NCI-H146 (cell line): ENCODE data around the gene EPHA2.
"Not testable (repeated sequence)": the region's sequence is repeated elsewhere in the genome, so short reads cannot be mapped to it uniquely, and the experiment has no call there.

Experiments used
- DNase-seq: peaks from one replicate; lab custom pipeline; 2025; lab: John Stamatoyannopoulos, UW

EPHA2 gene

DNA sequence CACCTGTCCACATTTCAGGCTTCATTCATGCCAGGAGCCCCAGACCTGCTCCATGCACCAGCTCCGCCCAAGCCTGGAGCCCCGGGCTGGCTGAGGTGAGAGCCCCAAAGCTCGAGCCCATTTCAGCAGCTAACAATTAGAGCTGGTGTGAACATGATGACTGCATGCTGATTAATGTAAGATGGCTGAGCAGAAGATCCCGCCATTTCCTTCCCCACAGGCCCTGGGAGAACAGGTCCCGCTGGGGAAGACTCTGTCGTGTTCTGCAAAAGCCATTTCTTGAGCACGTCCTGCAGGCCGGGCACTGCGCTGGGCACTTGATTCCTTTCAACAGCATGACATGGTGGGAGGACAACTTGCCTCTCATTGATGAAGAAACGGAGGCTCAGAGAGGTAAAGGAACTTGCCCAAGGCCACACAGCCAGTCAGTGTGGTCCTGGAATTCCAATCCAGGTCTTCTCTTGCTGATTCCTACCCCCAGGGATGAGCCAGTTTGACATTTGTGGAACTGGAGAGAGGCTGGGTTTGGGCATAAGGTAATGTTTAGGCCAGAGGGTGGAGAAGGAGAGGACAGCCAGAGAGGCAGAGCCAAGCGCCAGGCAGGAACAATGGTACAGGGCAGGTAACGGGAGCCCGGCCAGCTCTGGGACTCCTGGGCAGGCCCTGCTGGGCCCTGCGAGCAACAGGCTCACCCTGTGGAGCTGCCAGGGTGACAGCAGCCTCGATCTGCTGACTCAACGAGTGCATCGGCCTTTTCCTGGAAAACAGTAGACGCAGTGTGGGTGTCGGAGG is 28.1 kb upstream of the EPHA2 start:
- DNase-seq: no peak

DNA sequence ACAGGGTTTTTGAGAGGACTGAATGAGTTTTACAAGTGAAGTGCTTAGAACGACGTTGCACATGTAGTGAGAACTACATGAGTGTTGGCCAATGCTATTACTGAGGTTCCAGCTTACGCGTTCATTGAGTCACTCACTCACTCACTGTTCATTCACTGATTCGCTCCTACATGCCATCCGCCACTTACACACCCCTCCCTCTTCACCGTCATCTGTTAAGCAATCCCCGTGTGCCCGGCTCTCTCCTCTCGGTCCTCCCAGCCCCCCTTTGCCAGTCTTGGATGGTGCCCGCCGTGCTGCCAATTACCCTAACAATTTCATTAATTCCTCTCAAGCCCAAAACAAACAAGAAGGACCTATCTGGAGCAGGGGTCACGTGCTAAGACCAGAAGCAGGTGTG is 27.3 kb upstream of the EPHA2 start:
- DNase-seq: no peak

DNA sequence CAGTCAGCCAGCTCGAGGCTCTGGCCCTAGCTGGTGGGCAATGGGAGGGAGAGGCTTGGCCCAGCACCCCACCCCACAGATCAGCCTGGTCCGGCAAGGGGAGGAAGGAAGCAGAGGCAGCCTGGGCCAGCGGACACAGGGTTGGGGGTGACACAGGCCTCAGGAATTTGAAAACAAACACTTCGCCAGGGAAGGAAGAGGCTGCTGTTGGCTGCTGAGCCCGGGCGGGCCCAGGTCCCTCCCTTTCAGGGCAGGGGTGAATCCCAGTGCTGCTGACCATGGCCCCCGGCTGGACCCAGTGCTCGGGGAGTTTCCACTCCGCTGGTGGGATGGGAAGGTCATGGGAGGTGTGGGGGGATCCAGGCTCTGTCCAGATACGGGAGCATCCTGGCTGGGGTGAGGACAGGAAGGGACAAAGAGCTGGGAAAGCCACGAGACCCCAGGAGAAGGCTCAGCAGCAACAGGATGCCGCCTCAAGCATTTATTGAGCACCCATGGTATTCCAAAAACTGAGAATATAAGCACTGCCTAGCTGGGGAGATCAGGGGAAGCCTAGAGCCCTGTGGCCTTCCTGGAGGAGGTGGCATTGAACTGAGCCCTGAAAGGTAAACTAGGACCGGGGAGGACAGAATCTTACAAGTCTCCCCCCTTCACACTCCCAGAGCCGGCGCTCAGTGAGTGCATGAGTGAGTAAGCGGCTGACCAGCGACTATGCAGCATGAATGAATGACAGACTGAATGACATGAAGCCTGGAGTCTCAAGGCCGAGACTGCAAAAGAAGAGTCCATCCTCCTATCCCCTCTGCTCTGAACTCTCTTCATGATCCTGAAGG is 26.2 kb upstream of the EPHA2 start:
- DNase-seq: no peak

DNA sequence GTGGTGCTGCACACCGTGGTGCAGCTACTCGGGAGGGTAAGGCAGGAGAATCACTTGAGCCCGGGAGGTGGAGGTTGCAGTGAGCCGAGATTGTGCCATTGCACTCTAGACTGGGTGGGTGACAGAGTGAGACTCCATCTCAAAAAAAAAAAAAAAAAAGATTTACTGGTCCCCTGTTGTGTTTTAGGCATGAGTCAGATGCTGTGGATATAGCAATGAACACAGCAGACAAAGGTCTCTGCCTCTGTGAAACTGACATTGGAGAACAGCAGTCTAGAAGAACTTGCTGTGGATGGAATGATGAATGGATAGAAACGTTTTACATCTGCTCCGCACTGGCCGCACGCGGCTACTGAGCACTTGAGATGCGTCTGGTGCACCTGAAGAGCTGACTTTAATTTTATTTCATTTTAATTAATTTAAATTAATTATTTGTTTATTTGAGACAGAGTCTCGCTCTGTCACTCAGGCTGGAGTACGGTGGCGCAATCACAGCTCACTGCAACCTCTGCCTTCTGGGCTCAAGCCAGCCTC is 24.5 kb upstream of the EPHA2 start:
- DNase-seq: no peak

DNA sequence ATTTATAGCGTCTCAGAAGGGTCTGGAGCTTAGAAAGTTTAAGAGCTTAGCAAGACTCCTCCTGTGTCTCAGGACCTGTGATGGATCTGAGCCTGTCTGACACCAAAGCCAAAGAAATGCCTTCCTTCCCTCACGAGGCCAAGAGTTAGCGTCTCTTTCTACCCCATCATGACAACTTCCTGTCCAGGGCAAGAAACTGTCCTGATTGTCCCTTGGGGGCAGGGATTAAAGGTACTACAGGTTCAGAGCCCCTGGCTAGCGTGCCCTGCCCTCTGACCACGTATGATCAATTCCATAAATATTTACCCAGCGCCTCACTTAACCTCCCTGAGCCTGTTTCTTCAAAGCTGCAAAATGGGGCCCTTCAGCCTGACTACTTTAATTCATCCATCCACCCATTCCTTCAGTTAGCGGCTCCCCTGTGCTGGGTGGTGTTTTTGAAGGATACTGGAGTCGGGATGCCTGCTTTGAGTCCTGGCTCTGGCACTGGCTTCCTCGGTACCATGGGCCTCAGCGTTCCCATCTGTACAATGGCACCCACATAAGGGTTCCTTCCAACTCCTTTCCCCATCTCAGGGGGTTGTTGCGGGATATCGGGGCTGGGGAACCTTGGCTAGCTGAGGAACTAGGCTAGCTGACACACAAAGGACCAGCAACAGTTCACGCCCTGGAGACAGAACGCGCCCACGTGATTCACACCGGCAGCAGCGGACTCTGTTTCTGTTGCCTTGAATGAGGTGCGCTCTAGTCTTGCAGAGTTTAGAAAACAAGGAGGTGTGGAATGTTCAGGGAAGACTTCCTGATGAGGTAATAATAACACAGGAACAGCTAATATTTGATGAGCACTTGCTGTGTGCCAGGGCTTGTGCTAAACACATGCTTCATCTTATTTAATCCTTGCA is 23.0 kb upstream of the EPHA2 start:
- no peak for DNase-seq

DNA sequence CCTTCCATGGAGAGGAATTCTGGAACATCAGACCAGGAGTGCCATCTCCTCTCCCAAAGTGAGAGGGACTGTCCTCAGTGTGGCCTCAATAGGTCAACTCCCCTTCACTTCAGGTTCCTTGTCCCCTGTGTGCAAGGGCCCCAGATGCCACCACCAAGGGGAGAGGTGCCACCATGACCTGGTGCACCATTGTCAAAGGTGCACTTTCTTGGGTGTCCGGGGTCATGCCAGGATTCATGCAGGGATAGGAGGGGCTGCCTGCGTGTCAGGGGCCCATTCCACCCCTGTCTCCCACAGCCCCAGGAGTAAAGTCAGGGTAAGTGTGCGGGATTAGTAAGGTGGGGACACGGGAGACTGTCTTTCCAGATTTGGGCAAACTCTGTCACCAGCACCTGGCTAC is 21.4 kb upstream of the EPHA2 start:
- no peak for DNase-seq

DNA sequence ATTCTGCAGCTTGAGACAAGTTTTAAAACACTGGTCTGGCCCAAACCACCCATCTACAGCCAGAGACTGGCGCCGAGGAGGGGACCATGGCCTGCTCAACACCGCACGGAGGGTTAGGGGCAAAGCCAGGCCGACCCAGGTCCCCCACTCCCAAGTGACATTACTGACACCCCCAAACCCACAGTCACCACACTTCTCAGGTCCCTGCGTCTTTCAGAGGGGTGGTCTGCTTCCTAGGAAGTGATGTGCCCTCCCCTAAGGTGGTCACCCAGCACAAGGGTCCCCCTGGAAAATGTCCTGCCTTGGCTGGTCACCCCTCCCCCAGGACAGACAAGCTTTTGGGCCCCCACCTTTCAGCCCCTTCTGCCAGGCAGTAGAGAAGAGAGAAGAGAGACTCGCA is 20.8 kb upstream of the EPHA2 start:
- DNase-seq: no peak

DNA sequence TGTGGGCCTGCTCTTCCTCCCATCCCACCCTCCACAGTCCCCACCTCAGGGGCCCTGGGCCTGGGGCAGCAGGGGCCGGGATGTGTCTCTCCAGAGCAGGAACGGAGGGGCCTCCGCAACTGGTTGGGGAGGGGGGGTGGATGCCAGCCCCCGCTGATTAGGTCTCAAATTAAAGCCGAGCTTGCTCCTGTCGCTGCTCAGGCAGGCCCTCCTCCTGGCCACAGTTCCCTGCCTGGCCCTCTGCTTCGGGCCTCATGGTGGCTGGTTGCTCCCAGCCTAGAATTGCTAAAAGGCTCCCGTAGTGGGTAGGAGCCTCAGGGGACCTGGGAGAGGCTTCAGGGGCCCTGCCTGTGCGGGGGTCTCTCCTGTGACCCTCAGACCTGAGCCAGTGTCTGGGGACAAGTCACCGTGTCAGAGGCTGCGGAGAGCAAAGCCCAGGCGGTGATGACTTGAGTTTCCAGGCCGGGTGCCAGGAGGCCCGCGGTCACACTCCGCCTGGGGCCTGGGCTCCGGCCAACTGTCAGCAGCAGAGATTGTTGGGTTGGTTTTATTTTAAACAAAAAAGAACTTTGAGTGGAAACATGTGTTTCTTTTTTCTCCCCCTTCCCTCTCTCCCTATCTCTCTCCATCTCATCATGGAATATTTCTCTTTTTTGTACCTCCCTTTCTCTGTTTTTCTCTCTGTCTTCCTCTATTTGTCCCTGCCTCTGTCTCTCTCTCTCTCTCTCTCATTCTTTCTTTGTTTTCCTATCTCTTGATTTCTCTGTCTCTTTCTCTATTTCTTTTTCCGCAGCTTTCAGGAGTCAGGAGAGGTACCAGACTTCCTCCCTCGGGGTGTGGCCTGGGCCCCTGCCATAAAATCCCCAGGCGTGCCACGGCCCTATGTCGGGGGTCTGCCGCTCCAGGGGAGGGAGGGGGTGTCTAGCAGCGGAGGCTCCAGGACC is 20.0 kb upstream of the EPHA2 start:
- no peak for DNase-seq

DNA sequence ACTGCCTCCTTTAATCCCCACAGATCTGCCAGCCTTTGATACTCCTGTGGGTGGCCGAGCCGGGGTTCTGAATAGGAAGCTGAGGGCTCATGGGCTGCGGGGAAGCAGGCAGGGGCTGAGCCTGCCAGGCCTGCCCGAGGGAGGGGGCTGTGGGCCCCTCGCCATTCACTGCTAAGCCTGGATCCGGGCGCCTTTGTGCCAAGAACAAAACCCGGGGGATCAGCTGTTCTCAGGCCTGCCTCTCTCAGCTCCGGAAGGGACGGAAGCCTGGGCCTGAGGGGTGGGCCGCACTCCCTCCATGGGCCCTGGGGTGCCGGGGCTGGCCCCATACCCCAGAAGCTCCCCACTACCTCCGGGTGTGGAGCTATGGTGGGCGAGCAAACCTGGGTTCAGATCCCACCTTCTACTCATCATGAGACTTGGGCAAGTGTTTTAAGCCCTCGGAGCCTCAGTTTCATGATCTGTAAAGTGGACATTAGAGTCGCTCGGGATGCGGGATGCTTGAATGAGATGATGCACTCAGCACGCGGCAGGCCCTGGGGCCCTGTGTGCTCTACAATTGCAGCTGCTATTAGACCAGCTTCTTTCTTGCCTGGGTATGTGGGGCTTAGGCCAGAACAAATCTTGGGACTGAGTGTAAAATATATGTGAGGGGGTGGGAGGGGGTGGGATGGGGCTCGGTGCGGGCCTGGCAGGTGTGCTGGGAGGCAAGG is 19.2 kb upstream of the EPHA2 start:
- no peak for DNase-seq

DNA sequence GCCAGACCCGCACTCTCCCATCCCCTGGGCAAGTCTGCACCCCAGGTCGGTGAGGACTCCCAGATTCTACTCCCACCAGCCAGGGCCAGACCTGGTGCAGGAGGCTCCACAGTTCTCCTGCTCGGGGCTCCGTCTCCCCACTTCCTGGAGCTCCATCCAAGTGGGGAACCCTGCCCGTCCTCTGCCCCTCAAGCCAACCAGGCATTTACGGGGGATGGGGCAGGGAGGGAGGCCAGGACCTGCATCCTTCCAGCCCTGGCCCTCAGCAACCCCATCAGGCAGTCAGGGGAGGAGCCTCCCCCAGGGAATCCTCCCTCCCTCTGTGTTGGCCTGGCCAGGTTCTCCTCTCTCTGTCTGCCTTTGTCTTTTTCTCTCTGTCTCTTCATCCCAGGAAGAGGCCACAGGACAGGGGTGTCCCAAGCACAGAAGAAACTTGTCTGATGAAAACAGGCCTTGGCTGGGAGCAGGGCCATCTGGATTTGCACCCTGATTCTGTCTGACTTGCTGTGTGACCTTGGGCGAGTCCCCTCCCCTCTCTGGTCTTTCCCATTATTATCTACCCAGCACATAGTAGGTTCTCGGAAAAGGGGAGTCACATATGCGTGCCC is 18.5 kb upstream of the EPHA2 start:
- DNase-seq: no peak

DNA sequence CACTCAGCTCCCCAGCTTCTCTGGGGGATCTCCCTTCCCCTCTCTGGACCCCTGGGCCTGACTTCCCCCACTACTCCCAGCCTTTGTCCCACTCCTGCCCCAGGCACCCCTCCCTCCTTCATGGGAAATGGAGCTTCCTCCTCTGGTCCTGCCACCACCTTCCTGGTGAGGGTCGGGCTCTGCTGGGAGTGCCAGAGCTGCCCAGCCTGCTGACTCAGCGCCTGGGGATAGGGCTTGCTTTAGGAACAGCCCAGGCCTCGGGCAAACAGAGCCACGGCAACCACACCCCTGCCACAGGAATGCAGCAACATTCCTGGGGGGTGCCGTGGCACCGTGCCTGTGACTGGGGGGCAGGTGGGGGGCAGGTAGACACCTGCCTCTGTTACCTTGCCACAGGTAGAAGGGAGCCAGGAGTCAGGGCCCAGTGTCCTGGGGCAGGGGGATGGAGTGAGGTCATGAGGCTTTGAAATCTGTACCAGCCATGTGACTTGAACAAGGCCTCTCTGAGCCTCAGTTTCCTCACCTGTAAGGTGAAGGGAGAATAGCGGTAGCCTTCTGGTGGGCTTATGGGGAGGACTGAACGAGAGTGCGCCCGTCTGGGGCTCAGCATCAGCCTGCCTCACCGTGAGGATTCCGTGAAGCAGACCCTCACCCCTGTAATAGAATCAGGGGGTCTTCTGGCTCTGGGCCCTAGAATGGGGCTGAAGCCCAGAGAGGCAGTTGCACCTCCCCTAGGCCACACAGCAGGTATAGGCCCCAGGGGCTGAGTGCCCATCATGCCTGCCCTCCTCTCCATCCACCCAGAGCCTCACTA is 17.8 kb upstream of the EPHA2 start:
- no peak for DNase-seq

DNA sequence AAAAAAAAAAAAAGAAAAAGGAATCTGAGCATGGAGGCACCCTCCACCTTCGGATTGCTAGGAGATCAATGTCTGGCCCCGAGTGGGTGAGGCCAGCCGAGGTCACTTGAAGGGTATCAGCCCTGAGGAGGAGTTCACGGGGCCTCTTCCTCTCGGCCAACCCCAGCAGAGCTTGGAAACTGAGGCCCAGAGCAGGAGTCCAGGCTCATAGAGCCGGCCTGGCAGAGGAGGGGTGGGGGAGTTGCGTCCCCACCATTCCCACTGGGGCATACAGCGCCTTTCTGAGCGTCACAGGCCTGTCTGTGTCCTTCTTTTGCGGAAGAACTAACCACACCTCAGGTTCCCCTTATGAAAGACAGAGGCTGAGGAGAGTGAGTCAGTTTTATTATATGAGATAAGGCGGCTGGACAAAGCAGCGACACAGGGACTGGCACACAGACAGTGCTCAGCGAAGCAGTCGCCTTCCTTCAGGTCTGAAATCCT is 17.1 kb upstream of the EPHA2 start:
- DNase-seq: no peak

DNA sequence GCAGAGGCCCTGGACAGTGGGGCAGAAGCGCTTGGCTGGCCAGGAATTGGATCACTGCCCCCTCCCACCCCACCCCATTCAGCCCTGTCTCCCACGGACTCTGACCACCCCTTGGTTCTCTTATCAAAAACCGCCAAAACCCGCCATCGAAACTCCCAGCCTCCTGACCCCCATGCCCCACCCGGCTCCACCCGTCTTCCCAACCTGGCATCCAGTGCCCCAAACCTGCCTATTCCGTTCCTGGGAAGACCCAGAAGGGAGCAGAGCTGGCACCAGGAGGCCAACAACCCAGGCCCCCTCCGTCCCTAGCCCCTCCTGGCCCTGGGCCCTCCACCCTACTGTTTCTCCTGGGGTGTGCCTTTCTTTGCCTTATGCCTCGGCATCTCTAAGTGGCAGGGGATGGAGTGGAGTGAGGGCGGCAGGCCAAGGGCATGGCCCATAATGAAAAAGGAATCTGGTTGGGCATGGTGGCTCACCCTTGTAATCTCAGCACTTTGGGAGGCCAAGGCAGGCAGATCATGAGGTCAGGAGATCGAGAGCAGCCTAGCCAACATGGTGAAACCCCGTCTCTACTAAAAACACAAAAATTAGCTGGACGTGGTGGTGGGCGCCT is 16.5 kb upstream of the EPHA2 start:
- DNase-seq: no peak

DNA sequence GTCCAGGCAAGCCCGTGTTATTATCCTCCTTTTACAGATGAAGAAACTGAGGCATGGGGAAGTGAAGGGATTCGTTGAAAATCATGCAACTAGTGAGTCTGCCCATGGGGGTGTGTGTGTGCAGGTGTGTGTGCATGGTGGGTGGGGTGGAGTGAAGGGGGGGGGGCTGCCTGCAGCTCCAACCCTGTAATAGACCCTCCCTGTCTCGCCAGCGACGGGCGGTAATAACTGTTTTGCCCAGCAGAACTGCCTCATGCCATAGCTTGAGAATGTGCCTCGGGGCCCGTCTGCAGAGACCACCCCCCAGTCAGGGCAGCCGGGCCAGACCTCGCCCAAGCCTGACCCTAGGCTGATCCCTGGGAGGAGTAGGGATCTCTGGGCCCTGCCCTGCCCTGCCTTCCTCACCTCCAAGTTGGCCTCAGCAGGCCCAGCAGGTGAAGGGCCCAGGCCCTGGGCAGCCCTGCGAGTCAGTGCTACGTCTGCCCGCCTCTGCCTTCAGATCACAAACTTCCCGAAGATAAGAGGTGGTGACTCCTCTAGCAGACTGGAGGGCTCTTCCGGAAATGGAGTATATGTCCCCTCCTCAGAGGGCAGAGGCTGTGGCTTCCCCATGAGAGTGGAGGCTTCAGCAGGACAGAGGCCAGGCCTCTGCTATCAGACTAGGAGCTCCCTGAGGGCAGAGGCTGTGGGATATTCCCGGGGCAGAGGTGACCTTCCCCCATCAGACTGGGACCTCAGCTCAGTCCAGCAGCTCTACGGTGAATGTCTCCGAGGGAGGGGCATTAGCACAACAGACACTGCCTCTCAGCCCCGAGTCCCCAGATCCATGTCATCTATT is 15.7 kb upstream of the EPHA2 start:
- DNase-seq: no peak

DNA sequence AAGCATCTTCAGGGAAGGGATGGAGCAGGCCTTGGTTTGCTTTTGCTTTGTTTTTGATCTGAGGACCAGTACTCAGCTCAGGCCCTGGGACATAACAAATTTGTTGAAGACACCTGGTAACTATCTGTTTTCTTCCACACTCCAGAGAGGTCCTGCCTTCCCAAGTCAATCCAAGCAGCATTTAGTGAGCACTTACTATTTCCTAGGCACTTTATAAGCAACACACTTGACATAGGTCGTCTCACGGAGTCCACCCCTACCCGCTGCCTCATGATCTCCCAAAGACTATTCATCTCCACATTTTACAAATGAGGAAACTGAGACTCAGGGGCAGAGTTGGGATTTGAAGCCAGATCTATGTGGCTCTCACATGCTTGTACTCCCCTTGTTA is 14.4 kb upstream of the EPHA2 start:
- DNase-seq: no peak

DNA sequence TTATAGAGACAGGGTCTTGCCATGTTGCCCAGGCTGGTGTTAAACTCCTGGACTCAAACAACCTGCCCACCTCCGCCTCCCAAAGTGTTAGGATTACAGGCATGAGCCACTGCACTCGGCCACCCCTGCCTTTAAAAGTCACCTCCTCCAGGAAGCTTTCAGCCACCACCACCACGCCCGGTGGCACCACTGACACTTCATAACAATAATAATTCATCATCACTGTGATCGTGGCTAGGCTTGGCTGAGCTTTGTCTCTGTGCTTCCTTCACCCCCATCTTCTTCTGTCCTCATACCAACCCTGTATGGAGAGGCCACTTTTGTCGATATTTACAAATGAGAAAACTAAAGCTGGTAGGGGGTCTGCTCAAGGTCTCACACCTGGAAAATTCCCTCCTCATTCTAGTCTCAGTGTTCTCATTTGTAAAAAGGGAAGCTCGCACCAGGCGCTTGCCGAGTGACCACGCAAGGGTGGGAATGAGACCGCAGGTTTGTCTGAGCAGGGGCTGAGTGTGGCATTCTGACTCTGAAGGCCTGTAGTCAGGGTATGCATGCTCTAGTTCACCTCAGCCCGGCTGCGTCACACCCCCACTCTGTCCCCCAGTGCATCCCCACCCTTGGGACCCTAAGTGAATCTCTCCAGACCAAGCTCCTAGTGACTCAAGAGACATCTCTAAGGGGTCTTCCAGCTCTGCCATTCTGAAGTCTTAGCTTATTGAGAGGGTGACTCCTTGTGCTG is 12.9 kb upstream of the EPHA2 start:
- no peak for DNase-seq

DNA sequence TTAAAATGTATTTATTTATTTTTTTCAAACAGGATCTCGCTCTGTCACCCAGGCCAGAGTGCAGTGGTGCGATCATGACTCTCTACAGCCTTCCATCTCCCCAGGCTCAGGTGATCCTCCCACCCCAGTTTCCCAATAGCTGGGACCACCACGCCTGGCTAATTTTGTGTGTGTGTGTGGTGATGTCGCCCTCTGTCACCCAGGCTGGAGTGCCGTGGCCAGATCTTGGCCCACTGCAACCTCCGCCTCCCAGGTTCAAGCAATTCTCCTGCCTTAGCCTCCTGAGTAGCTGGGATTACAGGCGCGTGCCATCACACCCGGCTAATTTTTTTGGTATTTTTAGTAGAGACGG is 12.3 kb upstream of the EPHA2 start:
- DNase-seq: not testable (repeated sequence)
